Measurements from ENCODE around the gene SPAG4.

GRCh38 chr20:35582741-35583404, 32.8 kb upstream of the SPAG4 start:
- TF ChIP-seq CTCF (IDR thresholded peaks at IDR 0.05; ENCODE audit: insufficient read depth, low read depth, low read length) (no peak), EZH2 (IDR thresholded peaks at IDR 0.05; ENCODE audit: insufficient read depth, low read length) (no peak)

Measured in astrocyte (in vitro differentiated cells and primary cell).